ENCODE measurements around the gene TMEM187.

DNA sequence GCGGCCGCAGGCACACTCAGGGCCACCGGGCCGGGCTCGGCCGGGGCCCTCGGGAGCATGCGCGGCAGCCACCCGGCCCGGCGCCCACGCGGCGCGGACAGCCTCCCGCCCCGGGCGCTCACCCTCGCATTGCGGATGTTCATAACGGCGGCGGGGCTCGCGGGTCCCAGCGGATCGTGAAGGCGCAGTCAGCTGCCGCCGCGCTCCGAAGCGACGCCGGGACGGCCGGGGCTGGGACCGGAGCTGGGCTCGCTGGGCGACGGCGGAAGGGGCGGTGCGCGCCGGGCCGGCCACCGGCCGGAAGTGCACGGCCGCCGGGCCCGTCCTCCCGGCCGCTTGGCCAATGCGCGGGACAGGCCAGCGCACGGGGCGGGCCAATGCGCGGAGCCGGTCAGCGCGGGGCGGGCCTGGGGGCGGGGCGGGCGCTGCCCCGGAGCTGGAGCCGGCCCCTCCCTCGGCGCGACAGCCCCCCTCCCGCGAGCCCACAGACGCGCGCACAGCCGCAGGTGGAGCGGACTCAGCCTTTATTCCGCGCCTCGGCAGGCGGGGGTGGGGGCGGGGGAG is 37.7 kb upstream of the TMEM187 start, which contains the start of gene NAA10:
- peak; percentile 44 to 58 for TF ChIP-seq POLR2A (IDR thresholded peaks at IDR 0.05)
- TF ChIP-seq, protein P1, sequence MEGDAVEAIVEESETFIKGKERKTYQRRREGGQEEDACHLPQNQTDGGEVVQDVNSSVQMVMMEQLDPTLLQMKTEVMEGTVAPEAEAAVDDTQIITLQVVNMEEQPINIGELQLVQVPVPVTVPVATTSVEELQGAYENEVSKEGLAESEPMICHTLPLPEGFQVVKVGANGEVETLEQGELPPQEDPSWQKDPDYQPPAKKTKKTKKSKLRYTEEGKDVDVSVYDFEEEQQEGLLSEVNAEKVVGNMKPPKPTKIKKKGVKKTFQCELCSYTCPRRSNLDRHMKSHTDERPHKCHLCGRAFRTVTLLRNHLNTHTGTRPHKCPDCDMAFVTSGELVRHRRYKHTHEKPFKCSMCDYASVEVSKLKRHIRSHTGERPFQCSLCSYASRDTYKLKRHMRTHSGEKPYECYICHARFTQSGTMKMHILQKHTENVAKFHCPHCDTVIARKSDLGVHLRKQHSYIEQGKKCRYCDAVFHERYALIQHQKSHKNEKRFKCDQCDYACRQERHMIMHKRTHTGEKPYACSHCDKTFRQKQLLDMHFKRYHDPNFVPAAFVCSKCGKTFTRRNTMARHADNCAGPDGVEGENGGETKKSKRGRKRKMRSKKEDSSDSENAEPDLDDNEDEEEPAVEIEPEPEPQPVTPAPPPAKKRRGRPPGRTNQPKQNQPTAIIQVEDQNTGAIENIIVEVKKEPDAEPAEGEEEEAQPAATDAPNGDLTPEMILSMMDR (IDR thresholded peaks at IDR 0.05): no peak
- TF ChIP-seq POLR2AphosphoS5 (IDR thresholded peaks at IDR 0.05): no peak
